Activated CD4-positive, alpha-beta T cell treated with anti-CD3 and anti-CD28 coated beads, Interleukin-2, amount 50 U/mL, for 24 hours (primary cell): ENCODE results near the gene FSTL4.

ENCODE experiments used
- DNase-seq, 2 donors: peaks; one replicate each; pipeline ENCODE4 v3.0.0-alpha.2; 2020; ENCODE audit warnings: low read depth in 1 of 2, low spot score in 1 of 2

The FSTL4 gene

GRCh38 chr5:133480866-133481265 is 131.5 kb downstream of the FSTL4 start:
- no peak for DNase-seq

DNA sequence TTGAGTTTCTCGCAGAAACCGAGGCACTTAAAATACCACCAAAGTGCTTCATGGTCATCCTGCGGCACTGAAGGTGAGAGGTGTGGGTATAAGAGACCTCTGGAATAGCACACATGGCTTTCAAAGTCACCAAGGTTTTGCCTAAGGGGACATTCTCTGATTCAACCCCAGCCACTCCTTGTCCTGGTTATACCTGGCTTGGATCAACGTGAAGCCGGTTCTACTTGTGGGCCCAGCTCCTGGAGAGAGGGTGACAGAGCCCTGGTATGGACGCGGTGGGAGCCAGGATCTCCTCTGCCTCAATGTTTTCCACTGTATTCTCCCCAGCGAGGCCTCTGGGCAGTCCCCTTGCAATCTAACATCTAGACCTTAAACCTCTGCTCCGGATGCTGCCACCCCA is 132.0 kb downstream of the FSTL4 start:
- DNase-seq: no peak

GRCh38 chr5:133478199-133478985 is 133.9 kb downstream of the FSTL4 start:
- no peak for DNase-seq

GRCh38 chr5:133475986-133476385 is 136.4 kb downstream of the FSTL4 start:
- DNase-seq: no peak

DNA sequence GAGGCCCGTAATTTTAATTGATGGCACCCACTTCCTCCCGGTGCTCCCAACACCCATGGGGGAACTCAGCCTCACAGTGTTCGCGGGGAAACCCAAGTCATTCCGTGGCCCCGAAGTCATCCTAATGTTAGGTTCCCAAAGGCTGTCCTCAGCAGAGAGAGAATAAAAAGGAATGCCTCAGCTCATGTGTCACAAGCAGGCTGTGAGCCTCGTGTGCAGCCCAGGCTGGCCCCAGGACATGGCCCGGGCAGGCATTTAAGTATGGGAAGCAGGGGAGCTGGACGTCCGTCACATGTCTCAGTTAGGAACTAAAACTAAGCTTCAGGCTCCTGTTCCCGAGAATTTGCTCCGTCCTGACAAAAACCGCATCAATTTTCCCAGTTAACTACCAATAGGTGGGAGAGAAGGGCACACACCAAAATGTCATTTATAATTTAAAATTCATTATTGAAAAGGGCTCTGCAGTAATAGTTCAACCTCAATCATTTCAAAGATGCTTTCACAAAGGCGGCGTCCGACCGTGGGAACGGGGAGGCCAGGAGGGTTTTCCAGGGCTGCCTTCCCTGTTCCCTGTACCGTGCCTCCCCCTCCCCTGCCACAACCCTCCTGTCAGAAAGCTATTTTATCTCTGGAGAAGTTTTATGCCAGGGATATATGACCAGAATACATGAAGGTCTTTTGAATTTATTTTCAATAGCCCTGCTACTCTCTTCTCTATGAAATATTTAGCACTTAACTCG is 137.3 kb downstream of the FSTL4 start:
- DNase-seq: no peak

DNA sequence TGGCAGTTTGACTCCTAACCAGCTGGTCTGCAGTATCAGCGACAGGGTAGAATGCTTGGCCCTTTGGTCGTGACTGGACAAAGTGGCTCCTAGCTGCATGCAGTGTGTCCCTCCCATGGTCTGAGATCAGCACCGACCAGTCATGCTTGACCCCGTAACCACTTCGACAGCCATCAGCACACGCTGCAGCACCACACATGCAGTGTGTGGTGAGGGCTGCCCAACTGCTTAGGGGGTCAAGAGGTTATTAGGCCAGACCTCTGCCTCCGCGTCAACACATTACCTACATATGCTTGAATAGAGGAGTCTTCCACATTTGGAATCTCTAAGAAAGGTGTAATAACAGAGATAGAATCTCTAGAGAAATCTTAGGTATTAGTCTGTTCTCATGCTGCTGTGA is 139.1 kb downstream of the FSTL4 start:
- DNase-seq: no peak

DNA sequence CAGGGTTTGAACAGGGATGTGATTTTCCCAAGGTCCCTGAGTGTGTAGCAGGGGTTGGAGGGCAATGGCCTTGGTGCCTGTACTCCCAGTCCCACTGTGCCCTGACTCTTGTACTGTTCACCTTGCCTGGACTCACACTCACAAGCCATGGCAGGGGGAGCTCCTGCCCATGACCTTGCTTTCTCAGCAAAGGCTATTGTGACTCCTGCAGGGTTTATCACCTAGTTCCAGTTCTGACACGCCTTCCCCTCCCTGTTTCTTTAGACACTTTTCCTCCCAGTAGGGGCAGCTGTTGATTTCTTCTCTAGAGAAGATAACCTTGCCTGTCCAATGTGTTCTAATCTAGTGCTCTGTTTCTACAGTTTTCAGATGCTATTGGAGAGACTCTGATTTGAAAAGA is 139.5 kb downstream of the FSTL4 start:
- DNase-seq: no peak

- no peak for DNase-seq
These were observed 140.6 kb downstream of the FSTL4 start for GRCh38 chr5:133471699-133472098.

- no peak for DNase-seq
These were observed 141.5 kb downstream of the FSTL4 start for GRCh38 chr5:133470841-133471240.

- DNase-seq: no peak
These were observed 142.5 kb downstream of the FSTL4 start for GRCh38 chr5:133469846-133470245.

DNA sequence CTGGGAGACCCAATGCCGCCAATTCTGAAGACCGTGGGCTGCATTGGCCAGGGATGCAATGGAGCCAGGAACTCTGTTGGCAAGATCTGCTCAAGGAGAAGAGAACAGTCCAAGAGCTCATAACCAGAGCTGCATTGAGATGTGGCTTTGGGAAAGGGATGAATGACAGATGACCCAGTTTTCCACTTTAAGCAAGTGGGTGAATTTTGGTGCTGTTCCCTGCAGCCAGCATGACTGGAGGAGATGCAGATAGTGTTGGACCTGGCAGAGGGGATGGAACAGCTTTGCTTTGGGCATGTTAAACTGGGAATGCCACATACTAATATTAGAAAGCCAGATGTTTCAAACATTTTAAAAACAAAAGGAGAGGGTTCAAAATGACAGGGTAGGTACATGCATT is 143.1 kb downstream of the FSTL4 start:
- DNase-seq: no peak

GRCh38 chr5:133468596-133468995 is 143.7 kb downstream of the FSTL4 start:
- no peak for DNase-seq

DNA sequence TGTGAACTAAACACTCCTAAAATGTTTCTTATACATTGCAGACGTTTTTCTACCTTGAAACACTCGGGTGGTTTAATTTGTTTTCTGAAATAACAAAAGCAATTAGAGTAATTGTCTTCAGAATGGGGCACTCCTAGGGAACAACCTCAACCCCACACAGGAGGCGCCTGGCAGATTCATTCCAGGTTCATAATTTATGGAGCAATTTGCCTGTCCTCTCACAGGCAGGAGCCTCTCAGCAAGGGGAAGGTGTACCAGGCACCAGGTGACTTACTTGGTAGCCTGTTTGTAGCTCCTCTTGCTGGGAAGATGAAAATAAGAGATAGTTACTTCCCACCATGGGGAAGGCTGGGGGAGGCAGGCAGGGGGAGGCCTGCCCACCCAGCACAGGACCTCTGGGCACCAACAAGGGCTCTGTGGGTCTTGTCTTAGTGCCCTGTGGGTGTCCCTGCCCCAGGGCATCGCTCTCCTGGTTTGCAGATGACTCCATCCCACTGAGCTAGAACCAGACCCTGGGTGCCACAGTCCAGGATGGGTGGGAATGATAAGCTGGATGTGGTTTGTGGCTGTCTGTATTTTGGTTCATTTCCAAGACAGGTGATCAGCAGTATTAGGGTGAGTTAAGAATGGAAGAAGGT is 144.4 kb downstream of the FSTL4 start:
- DNase-seq: no peak

DNA sequence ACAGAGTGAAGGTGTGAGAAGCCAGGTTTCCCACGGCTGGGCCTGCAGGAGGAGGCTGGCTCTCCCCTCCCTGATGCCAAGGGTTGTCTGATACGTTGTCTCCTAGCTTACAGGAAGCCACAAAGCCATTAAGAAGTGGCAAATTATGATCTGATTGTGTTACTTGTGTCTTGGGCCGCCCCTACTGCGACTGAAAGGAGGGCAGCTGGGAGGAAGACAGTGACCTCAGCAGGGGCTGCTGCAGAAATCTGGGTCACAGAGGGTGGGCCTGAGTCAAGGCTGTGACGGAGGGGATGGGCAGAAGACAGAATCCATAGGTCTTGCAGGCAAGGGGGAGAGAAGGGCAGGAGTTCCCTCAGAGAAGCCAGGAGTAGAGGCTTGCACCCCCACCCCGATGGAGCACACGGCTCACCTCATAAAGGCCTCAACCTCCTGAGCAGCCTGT is 145.0 kb downstream of the FSTL4 start:
- DNase-seq: no peak

- DNase-seq: no peak
These were observed 145.6 kb downstream of the FSTL4 start for GRCh38 chr5:133466556-133467334.

- no peak for DNase-seq
These were observed 148.3 kb downstream of the FSTL4 start for GRCh38 chr5:133464013-133464412.

DNA sequence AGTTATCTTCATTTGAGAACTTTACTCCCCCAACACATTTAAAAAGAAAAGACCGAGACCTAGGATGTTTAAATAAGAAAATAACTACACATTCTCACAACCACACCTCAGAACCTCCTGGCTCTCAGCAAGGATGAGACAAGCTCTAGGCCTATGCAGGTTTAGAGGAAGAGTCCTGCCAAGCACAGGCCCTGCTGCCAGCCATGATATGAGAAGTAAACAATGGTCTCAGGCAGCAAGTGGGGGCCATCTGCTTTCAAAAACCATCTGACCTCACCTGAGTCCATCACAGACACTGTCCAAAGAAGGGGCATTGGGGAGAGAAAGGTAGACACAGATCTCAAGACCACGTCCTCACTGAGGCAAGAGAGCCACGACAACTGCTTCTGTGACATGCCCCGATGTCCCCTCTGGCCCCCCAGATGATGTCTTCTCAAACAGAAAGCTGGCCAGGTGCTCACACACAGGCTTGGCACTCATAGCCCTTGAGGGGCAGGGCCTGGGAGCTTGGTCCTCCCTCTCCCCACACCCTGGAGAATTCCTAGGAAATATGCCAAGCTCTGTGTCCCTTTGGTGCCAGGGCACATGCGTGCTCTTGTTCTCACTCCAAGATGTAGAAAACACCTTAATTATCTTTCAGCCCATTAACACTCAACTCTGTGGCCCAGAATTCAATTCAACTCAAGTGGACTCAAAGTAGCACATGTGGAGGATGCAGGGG is 150.4 kb downstream of the FSTL4 start:
- DNase-seq: no peak

DNA sequence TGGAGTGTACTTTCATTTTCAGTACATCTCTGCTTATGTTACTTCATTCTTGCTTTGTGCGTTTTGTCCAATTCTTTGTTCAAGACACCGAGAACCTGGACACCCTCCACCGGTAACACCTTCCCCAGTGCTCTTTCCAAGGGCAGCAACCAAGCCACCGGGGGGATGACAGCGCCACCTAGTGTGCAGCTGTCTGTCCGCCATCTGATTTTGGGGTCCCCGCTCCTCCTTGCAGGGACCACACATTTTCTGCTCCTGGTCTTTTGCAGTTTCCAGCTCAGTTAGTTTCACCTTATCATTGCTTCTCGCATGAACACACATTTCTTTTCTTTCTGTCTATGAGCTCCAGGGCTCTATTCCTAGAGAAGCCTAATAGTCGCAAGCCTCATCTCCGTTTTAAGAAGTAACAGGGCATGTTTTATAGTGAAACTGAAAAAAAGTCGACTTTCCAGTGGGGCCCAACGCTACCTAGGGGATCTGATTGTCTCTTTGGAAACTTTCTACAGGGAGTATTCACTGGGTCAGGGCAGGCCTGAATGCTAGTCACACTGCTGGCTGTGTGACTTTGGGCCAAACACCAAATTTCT is 152.1 kb downstream of the FSTL4 start:
- no peak for DNase-seq

DNA sequence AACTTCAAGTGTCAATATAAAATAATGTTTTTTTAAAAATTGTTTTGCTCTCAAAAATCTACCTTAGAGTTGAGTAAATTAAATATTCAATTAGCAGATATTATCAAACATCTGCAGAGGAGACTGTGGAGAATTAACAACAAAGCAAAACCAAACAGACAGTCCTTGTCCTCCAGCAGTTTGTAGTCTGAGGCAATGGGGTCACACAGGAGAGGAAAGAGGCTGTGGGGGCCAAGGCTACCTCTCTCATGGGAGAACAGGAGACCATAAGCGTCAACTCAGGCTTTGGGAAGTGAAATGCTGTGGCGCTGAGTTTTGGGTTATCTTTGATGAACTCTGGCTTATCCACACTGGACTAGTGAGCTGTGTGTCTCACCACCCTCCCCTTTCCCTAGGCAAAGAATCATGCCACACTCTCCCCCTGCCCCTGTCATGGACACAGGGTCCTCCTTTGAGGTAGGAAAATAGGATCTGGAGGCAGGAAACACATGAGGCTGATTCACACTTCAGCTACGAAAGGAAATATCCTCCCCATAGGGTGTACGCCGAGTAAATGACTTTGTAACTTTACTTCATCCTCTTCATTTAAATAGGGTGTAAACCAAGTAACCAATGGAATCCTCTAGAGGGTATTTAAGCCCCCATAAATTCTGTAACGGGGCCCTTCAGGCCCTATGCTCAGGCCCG is 152.7 kb downstream of the FSTL4 start:
- DNase-seq: no peak

GRCh38 chr5:133458435-133458834 is 153.9 kb downstream of the FSTL4 start:
- DNase-seq: no peak
